Kidney epithelial cell (primary cell): Measurements from ENCODE around the gene ZNF275. TPM values are rescaled to one million over a fixed set of nuclear protein-coding genes. Genes with fewer than 3 reads are reported as not detected.
"Not testable (repeated sequence)": the region's sequence is repeated elsewhere in the genome, so short reads cannot be mapped to it uniquely, and the experiment has no call there.

ENCODE experiments used
- DNase-seq: peaks from one replicate; pipeline ENCODE4 v3.0.0-alpha.2; 2010; ENCODE audit warnings: low read depth
- H3K27me3 ChIP-seq: 2 replicates; pipeline ENCODE4 v1.6.0; 2011; ENCODE audit warnings: low read length; ENCODE audit not compliant: control insufficient read depth, insufficient read depth
- H3K36me3 ChIP-seq: 2 replicates; pipeline ENCODE4 v1.5.1; 2011; ENCODE audit warnings: low read length; ENCODE audit not compliant: control insufficient read depth, insufficient read depth
- H3K4me3 ChIP-seq: 2 replicates; pipeline ENCODE4 v1.5.1; 2011; ENCODE audit warnings: low read depth, mild to moderate bottlenecking, control low read depth, low read length
- CTCF ChIP-seq: IDR thresholded peaks from 2 replicates; pipeline ENCODE4 v1.5.1; 2011; ENCODE audit warnings: mild to moderate bottlenecking, moderate library complexity, low read length, control low read depth, inconsistent platforms; ENCODE audit not compliant: insufficient read depth, poor library complexity, severe bottlenecking
- total RNA-seq: library from RNA; depleted of rRNA; stranded (reverse); fragments of >200 nt; gene quantifications from 2 replicates; pipeline ENCODE4 v1.2.3, GENCODE V29; 2015

The ZNF275 gene
- total RNA-seq, result 10.5 and 13.0 TPM in 2 replicates

GRCh38 chrX:153333821-153334653 lies at the start of gene ZNF275:
Gene ZNF275 (plus strand): TSS chrX:153334153. CDS start chrX:153336680, 2,527 bp downstream.
- no peak for TF ChIP-seq CTCF

GRCh38 chrX:153285678-153286077 lies 48.3 kb upstream of the ZNF275 start:
- not testable (repeated sequence) for H3K36me3 ChIP-seq, H3K27me3 ChIP-seq, H3K4me3 ChIP-seq, DNase-seq

More at GRCh38 chrX:153333821-153334653, at the start of gene ZNF275:
- H3K36me3 ChIP-seq, result no peaks in the 10 kb centered on the region
- peak within 1 kb of the TSS; percentile 75 for H3K4me3 ChIP-seq
- DNase-seq, result no peak
- H3K27me3 ChIP-seq, result no peaks in the 10 kb centered on the region

- not testable (repeated sequence) for H3K4me3 ChIP-seq, H3K36me3 ChIP-seq, H3K27me3 ChIP-seq, DNase-seq
These were observed 45.1 kb upstream of the ZNF275 start for GRCh38 chrX:153288807-153289206.

- H3K36me3 ChIP-seq, DNase-seq, H3K27me3 ChIP-seq, H3K4me3 ChIP-seq: not testable (repeated sequence)
These were observed 40.4 kb upstream of the ZNF275 start for GRCh38 chrX:153293485-153294071.

- H3K36me3 ChIP-seq, result no peaks in the 10 kb centered on the region
- DNase-seq, result no peak
- TF ChIP-seq CTCF, result no peak
- no peaks in the 10 kb centered on the region for H3K27me3 ChIP-seq
- no peak overlapping the region for H3K4me3 ChIP-seq
These were observed 36.6 kb upstream of the ZNF275 start for GRCh38 chrX:153297376-153297775.

GRCh38 chrX:153299855-153300254 lies 34.1 kb upstream of the ZNF275 start:
- Histone ChIP-seq H3K4me3 (no peak overlapping the region), H3K27me3 (no peaks in the 10 kb centered on the region)
- TF ChIP-seq CTCF, result no peak

GRCh38 chrX:153301746-153302145 lies 32.2 kb upstream of the ZNF275 start:
- no peak for TF ChIP-seq CTCF
- Histone ChIP-seq H3K27me3 (no peaks in the 10 kb centered on the region), H3K36me3 (no peaks in the 10 kb centered on the region), H3K4me3 (no peak overlapping the region)
- no peak for DNase-seq

More at GRCh38 chrX:153299855-153300254, 34.1 kb upstream of the ZNF275 start:
- no peak for DNase-seq
- no peaks in the 10 kb centered on the region for H3K36me3 ChIP-seq
